Breast epithelium (tissue), 4 donors: ENCODE data around the gene DNHD1. TPM values are rescaled to one million over a fixed set of nuclear protein-coding genes. Genes with fewer than 3 reads are reported as not detected.

Experiments used
- DNase-seq, 2 donors: peaks; one replicate each; pipeline ENCODE4 v3.0.0-alpha.2; 2019; ENCODE audit warnings: low spot score in 2 of 2
- H3K27ac ChIP-seq, 2 donors: fragments of 200-600 bp; sonication (generic) in 1 of 2; one replicate each; pipeline ENCODE4 v1.5.1; 2016 to 2019; ENCODE audit warnings: mild to moderate bottlenecking in 1 of 2
- H3K27me3 ChIP-seq, 2 donors: fragments of 200-600 bp; sonication (generic) in 1 of 2; one replicate each; pipeline versions ENCODE4 v1.5.1 to v1.6.0; 2017 to 2019; ENCODE audit warnings: control low read depth in 1 of 2, mild to moderate bottlenecking in 1 of 2
- H3K36me3 ChIP-seq: fragments of 200-600 bp; one replicate; pipeline ENCODE4 v1.5.1; 2019
- H3K4me1 ChIP-seq, 2 donors: fragments of 200-600 bp; sonication (generic); one replicate each; pipeline ENCODE4 v1.5.1; 2016 to 2019; ENCODE audit warnings: control low read depth in 1 of 2
- H3K4me3 ChIP-seq, 3 donors: fragments of 200-600 bp; sonication (generic); 1 replicate in 2 of 3; 2 replicates in 1 of 3; pipeline ENCODE4 v1.5.1; 2016 to 2019; ENCODE audit warnings: mild to moderate bottlenecking in 3 of 3, moderate library complexity in 2 of 3
- H3K9me3 ChIP-seq, 2 donors: fragments of 200-600 bp; sonication (generic) in 1 of 2; one replicate each; pipeline ENCODE4 v1.5.1; 2016 to 2019; ENCODE audit warnings: control low read depth in 1 of 2
- CTCF ChIP-seq, 3 donors: fragments of 450-650 bp; IDR thresholded peaks; one replicate each; pipeline ENCODE4 v1.5.1; 2016 to 2017; ENCODE audit warnings: antibody characterized with exemption in 3 of 3, mild to moderate bottlenecking in 3 of 3, moderate library complexity in 3 of 3
- POLR2A ChIP-seq: fragments of 450-650 bp; IDR thresholded peaks from one replicate; pipeline ENCODE4 v1.6.1; 2016; ENCODE audit warnings: antibody characterized with exemption, mild to moderate bottlenecking, moderate library complexity
- POLR2AphosphoS5 ChIP-seq, 3 donors: sonication (generic); formaldehyde crosslinking; IDR thresholded peaks; one replicate each; pipeline ENCODE4 v1.6.1; 2017; ENCODE audit warnings: antibody characterized with exemption in 3 of 3
- intact Hi-C: fragments of 100-400 bp; cut with DNase I; formaldehyde crosslinking; loops from one replicate; pipeline ENCODE4 v1.15.1; 2023; ENCODE audit warnings: low total_unique reads
- total RNA-seq, 3 donors: library from RNA; depleted of rRNA; stranded (reverse); fragments of >200 nt; gene quantifications; one replicate each; pipeline ENCODE4 v1.1.0, GENCODE V29; 2016

DNHD1 gene, protein sequence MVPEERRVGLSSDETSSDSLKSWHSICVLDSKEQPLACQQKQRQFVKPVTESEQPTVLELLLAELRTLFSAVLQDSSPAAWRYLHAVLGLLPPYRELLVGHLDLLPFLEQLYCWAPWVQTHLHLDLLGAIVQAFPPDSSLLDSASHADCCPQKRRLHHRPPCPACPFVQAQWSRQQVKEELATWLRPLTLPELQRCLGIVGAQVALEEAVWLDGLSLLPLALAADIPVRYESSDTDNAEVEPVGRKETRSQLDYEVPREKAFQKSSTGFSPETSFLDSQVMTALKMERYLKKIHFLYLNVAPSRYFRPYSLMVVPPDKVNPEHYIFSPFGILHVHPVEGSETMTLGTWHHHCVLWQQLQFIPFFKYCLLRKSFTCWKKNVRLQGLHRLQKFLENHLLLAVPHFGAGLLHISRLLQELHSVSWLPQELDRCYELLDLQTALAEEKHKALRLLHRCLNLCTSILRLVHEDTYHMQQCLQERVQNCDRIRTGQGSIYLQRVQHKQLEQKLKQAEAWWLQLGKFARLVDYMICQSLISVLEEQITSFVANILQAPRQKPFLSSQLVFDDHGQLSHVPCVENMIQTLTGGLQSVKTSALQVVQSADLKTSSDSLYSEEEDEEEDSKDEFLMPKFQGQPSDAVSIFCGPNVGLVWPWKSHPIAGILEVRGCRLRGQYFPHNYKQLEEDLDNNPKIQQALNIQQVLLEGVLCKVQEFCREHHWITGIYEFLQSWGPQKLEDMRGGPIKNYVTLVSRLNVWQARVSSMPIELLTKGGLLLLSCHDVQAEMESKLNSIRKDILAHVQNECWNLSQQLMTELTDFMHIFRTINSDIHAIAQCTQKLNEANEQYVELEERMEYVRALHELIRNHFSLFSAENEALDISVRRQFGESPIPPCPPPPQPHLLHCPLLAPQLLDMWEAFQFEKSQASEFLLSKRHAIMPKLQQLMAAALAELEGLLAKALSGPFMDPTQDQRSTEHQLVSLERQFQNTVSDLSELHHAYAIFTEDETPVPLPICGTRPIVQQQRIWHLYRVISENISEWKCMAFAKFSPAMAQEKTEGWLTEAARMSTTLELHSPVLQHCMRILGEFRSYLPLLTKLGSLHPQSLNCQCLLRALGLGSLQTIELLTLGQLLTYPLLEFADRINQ (N-terminal part only)
- total RNA-seq: 10 to 100 TPM; 12.3 to 21.6 (median 14.9) TPM

DNA sequence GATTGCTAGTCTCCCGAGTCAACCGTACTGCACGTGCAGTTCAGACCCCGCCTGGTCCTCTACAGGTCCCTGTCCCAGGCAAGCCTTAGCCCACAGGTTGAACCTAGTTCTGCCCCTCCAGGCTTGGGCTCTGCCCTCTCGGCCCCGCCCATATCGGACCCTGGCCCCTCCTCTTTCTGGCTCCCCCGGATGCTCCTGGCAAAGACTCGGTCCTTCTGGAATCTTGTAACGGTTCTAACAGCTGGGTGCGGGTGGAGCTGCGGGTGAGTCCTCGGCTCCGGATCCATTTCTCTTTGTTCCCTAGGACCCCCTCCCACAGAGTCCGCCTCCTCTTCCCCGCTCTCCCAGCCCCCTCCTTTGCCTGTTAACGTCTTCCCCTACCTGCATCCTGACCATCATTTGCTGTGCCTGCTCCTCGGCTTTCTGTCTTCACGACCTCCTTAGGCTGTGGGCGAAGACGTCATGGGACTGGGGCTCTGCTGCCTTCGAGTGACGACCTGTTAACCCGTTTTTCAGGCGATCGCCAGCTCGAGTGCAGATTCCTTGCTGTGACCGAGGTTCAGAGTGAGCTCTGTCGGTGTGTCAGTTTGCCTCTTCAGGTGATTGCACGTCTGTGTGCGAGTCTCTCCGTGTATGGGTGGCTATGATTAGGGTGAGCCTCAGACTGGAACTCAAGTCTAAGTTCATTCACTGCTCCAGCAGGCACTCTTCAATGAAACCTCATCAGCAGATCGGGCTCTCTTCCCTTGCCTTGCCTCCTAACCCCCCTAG lies at the start of gene DNHD1:
Gene DNHD1 (plus strand): TSS at position 212 of the 771 bp plus-strand sequence. CDS start 936 bp downstream, outside the sequence.
- intact Hi-C loops: no loop called here
- H3K9me3 ChIP-seq: no peaks in the 10 kb centered on the region
- H3K4me3 ChIP-seq: no peak within 1 kb of the TSS
- no peaks in the 10 kb centered on the region for H3K36me3 ChIP-seq
- TF ChIP-seq POLR2A (no peak), POLR2AphosphoS5 (IDR thresholded peaks at IDR 0.05) (no peak), CTCF (IDR thresholded peaks at IDR 0.05) (no peak)
- no peaks in the 10 kb centered on the region for H3K4me1 ChIP-seq
- DNase-seq: no peak
- H3K27me3 ChIP-seq: no peaks in the 10 kb centered on the region
- no peak within 1 kb of the TSS for H3K27ac ChIP-seq

DNA sequence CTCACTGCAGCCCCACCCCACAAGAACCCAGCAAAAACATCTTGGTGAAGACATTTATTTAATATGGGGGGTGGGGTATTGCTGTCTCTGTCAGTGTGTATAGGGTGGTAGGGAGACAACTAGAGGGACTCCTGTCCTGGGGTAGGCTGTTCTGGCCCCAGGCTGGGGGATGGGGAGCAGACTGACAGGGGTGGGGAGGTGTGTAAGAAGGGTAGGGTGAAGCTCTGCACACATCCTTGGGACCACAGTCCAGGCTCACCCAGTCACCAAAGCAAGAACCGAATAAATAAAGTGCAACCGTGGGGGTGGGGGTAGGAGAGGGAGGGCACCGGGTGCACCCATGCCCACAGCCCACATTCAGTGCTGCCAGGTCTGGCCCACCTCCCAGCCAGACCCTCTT lies 48.5 kb upstream of the DNHD1 start:
- H3K27me3 ChIP-seq: no peaks in the 10 kb centered on the region
- H3K36me3 ChIP-seq: no peaks in the 10 kb centered on the region
- H3K9me3 ChIP-seq: no peaks in the 10 kb centered on the region
- TF ChIP-seq POLR2AphosphoS5 (IDR thresholded peaks at IDR 0.05): no peak
- TF ChIP-seq POLR2A: no peak
- TF ChIP-seq CTCF (IDR thresholded peaks at IDR 0.05): no peak
- intact Hi-C loops: no loop called here
- DNase-seq: no peak
- H3K4me3 ChIP-seq: no peak overlapping the region
- no peaks in the 10 kb centered on the region for H3K4me1 ChIP-seq
- H3K27ac ChIP-seq: no peak overlapping the region

DNA sequence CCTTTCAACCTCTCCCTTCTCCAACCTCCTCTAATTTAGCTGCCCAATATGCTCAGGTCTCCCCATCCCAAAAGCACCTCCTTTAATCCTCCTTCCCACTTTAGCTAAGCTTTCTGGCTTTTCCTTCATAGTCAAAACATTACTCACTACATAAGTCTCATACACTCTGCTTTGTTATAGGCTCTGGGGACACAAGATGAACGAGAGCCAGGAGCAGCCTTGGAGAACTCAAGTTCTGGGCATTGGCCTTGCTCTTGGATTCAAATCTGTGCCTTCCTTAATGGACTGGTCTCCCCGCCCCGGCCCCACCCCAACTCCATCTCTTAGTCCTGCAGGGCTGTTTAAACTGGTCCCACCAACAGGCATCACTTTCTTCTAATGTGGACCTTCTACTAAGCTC lies 44.9 kb upstream of the DNHD1 start:
- Histone ChIP-seq H3K4me1 (no peaks in the 10 kb centered on the region), H3K27me3 (no peaks in the 10 kb centered on the region), H3K9me3 (no peaks in the 10 kb centered on the region), H3K4me3 (no peak overlapping the region), H3K36me3 (peaks cover 11% of the 10 kb centered on the region), H3K27ac (no peak overlapping the region)
- no peak for DNase-seq
- intact Hi-C loops: no loop called here
- no peak for TF ChIP-seq POLR2AphosphoS5 (IDR thresholded peaks at IDR 0.05)
- TF ChIP-seq CTCF (IDR thresholded peaks at IDR 0.05): no peak
- no peak for TF ChIP-seq POLR2A

DNA sequence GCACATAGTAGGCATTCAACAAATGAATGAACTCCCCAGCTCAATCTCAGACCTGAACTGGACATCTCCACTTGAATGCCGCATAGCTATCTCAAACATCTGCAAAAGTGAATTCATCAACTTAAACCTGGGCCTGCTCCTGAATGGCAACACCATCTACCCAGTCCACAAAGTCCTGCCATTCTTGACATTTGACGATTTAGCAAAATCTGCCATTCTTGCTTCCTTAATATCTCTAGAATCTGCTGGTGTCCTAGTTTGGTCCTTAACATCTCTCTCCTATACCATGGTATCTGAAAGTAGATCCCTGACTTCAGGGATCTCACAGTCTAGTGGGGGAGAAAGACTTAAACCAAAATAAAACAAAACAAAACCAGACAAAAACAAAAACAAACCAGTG lies 43.9 kb upstream of the DNHD1 start:
- Histone ChIP-seq H3K27me3 (no peaks in the 10 kb centered on the region), H3K36me3 (peaks cover 11% of the 10 kb centered on the region), H3K9me3 (no peaks in the 10 kb centered on the region), H3K4me3 (no peak overlapping the region), H3K27ac (no peak overlapping the region), H3K4me1 (no peaks in the 10 kb centered on the region)
- no peak for DNase-seq
- TF ChIP-seq POLR2AphosphoS5 (IDR thresholded peaks at IDR 0.05) (no peak), POLR2A (no peak), CTCF (IDR thresholded peaks at IDR 0.05) (no peak)
- intact Hi-C loops: no loop called here
